HG02763 (cell line): Measurements from ENCODE around the gene CHST3.
"Not testable (repeated sequence)": the region's sequence is repeated elsewhere in the genome, so short reads cannot be mapped to it uniquely, and the experiment has no call there.

ENCODE experiments used
- ATAC-seq: cut with Tn5 transposase; IDR thresholded peaks from one replicate; pipeline ENCODE4 v1.9.1; 2021; ENCODE audit warnings: mild to moderate bottlenecking, moderate library complexity; ENCODE audit not compliant: unreplicated experiment

The CHST3 gene

DNA sequence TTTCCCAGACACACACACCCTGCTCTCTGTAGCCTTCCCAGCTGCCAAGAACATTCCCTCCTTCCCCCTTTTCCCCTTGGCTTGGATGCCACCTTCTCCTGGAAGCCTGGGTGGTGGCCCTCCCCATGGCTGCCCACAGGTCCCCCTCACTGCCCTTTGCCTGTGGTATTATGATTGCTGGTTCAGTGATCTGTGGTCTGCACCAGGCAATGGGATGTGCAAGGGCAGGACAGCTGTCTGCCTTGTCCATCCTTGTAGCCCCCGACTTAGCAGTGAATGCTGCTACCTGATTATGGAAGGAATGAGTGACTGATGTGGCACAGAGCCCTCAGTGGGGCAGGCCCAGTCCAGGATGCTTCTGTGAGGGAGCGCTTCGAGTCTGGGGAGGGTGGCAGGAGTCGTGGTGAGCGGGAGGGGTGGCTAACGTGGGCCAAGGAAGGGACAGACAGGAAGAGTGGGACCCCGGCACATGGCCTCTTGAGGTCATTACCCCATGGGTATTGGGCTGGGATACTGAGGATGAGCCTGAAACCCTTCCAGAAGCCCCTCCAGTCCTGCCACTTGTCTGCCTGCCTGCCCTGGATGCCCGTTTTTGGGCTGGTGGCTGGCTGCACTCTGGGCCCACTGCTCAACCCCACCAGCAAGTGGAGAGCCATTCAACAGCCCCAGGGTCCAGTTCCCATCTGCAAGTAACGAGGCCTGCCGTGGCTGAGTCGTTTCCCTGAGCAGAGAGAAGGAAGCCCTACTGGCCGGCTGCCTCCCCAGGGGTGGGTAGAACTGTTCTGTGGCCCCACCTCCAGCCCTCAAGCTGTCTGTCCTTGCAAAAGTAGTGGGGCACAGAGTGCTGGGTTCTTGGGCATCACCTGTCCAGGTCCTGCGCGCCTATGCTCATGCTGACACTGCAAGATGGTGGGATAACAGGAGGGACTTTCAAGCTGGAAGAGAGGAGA is 8.8 kb downstream of the CHST3 start:
- ATAC-seq = no peak

DNA sequence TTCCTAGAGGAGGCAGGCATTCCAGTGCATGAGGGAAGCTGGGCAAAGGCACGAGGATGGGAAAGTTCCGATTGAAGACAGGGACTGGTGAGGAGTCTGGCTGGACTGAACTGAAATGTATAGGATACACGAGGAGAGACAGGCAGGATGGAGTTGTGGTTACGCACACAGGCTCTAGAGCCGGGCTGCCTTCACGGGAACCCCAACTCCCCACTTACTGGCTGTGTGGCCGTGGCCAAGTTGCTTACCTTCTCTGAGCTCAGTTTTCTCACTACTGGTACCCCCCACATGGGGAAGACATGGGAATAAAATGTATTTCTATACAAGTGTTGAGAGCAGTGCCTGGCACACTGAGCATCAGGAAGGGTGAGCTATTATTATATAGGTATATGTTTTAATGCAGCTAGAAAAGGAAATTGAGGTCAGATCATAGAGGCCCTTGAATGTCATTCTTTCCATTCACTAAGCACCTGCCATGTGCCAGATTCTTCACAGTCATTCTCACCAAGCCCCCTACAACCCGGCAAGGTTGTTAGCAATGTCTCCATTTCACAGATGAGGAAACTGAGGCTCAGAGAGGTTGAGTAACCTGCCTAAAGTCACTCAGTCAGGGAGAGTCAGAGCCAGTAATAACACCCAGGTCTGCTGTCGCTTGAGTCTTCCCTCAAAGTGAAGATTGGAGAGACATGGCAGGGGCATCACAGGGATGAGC is 9.7 kb downstream of the CHST3 start:
- no peak for ATAC-seq

DNA sequence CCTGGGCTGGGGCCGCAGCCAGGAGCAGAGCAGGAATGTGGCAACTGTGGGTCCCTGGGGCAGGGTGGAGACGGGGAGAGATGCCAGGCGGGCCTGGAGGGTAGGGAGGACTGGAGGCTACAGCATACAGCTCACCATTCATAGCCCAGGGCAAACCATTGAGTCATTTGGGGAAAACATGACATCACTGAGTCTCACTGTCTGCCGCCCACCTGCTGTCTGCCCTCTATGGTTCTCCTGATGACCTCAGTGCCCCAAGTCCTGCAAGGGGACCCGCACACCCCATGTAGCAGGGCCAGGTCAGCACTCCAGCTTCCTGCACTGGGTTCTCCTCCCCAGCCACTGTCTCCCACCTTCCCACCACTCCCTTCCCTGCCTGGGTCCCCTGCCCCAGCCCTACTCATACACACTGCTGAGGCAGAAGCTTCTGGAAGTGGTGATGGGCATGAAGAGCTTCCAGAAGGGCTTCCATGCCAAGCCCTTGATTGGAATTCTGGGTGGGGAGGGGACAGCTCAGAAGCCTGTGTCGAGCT is 10.4 kb downstream of the CHST3 start:
- no peak for ATAC-seq

DNA sequence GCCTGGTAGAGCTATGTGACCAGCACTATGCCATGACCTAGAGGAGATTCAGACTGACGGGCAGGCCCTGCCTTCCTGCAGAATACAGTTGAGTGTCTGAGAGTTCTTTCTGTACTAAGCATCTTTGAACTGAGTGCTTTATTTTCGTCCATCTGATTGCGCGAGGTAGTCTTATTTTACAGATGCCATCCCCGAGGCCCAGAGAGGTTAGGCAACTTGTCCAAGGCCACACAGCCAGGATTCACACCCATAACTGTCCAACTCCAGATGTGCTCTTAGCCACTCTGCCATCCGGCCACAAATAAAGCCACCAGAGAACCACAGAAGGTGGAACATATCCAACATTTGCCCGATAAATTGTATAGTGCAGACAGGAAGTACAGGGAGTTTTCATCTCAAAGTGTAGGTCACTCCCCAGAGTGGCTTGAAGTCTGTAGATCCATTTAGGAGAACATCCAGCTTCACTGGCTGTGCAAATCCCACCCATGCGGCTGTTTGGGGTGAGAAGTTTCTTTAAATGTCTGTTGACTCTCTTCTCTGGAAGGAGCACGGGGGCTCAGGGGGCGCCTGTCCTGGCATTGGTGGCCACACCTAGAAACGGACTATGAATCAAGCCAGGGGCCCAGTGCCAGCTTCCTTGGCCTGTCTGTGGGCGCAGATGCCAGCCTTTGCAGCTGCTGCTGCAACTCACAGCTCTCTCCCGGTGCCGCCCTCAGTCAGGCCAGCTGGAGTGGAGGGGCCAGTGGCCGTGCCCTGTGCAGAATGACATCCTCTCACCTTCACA is 11.1 kb downstream of the CHST3 start:
- no peak for ATAC-seq

DNA sequence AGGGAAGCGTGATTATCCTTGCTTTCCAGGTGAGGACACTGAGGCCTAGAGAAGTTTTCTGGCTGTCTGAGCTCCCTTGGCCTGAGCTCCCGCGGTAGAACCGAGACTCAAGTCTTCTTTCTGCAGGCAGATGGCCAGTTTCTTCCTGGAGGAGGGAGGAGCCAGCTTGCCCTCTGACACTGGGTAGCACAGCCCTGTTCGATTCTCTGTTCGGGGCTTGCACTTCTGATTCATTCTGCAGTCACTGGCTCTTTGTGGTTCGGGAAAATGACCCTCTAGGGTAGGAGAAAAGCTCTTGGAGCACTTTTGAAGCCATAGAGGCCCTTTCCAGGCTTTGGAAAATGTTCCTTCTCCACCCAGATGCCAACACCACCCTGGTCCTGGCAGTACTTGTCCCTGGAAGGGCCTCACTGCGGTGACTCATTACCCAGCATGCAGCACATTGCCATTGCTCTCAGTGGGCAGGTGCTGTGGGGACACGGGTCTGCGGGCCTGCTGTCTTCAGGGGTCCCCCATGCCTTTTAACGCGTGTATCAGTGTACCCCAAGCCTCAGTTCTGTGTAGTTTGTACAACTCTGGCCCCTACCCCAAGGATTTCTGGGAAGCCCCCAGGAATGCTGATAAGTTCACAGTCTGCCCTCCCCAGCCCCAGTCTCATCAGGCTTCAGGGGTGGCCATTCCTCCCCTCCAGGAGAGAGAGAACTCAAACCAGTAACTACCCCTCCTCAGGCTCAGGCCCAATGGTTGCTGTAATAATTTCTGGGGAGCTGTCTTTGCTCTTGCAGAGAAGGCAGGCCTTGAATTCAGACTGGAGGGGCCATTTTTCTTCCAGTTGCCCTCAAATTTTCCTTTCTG is 11.9 kb downstream of the CHST3 start:
- ATAC-seq = no peak

DNA sequence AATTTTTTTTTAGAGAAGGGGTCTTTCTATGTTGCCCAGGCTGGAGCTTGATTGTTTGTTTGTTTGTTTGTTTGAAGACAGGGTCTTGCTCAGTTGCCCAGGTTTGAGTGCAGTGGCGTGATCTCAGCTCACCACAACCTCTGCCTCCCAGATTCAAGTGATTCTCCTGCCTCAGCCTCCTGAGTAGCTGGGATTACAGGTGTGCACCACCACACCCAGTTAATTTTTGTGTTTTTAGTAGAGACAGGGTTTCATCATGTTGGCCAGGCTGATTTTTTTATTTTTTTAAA is 13.4 kb downstream of the CHST3 start:
- ATAC-seq = not testable (repeated sequence)

DNA sequence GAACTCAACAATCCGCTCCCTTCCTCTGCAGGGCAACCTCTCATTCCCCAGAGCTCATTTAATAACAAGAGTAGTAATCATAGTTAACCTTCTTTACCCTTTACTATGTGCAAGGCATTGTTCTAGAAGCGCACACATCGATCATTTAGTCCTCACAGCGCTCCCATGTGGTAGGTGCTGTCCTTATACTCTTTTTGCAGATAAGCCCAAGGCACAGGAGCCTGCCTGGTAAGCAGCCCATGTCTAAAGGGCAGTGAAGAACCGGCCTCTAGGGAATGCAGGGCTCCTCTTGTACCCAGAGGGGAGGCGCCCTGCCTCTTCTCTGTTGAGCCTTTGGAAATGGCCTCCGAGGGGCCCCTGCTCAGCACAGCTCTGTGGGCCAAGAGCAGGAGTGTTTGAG is 14.3 kb downstream of the CHST3 start:
- no peak for ATAC-seq

DNA sequence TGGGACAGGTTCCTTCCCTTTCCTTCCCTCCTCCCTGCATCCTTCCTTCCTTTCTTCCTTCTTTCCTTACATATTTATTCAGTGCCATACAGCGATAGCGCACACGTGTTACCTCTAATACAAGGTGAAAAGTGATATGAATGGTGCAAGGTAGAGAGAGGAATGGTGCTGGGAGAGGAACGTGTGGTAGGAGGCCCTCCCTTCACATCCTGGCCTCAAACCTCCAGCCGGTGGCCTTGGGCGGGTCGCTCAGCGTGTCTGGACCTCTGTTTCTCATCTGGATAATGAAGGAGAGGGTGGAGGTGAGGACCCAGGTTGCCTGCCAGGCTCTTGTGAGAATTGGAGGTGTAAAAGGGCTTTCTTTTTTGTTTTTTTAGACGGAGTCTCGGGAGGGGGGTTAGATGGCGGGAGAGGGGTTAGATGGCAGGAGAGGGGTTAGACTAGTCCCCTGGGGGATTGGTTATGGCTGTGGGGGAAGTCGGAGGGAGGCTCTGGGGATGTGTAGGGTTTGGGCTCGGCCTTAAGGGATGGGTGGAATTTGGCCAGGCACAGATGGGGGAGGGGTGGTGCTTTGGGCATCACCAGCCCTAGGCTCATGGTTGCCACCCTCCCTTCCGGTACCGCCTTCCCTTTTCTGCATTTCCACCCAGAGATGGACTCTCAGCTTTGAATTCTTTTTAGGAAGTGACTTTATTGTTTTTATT is 14.9 kb downstream of the CHST3 start:
- no peak for ATAC-seq

DNA sequence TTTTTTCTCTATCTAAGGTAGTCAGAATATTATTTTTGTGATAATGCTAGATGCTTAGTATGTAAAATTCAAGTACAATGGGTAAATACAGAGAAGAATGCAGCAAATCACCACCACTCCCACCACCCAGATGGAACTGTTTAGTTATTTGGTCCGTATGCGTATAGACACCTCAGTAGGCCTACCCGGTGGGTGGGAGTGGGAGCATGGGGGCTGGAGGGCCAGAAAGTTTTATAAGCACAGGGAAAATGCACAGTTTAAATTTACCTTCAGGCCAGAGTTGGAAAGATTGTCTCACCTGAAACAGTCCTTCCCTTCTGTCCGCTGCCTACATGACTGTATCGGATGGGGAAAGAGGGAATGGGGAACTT is 15.5 kb downstream of the CHST3 start:
- no peak for ATAC-seq

DNA sequence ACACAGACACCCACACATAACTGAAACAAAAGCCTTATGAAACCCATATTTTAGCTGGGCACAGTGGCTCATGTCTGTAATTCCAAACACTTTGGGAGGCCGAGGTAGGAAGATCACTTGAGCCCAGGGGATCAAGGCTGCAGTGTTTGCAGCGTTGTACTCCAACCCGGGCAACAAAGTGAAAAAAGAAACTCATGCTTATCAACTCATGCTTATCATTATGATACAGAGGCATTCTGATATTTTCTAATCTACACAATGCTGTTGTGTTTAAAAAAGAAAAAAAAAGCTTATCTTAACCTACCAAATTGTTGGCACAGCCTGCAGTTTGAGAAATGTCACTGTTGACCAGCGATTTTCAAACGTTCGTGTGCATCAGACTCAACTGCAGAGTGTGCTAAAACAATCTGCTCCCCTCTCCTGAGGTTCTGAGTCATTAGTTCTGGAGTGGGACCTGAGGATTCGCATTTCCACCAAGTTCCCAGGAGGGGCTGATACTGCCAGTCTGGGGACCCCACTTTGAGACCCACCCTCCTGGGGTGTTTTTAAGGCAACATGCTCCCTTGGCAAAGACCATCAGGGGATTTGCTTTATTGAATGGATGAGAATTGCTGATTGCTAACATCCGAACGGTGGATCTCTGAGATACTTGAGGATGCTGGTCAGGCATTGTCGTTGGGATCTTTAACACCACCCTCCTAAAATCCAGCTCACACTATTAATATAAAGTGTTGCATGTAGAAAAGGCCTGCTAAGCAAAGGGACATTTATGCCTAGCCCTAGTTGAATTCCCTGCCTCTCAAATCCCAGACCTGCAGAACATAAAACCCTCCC is 16.2 kb downstream of the CHST3 start:
- no peak for ATAC-seq

DNA sequence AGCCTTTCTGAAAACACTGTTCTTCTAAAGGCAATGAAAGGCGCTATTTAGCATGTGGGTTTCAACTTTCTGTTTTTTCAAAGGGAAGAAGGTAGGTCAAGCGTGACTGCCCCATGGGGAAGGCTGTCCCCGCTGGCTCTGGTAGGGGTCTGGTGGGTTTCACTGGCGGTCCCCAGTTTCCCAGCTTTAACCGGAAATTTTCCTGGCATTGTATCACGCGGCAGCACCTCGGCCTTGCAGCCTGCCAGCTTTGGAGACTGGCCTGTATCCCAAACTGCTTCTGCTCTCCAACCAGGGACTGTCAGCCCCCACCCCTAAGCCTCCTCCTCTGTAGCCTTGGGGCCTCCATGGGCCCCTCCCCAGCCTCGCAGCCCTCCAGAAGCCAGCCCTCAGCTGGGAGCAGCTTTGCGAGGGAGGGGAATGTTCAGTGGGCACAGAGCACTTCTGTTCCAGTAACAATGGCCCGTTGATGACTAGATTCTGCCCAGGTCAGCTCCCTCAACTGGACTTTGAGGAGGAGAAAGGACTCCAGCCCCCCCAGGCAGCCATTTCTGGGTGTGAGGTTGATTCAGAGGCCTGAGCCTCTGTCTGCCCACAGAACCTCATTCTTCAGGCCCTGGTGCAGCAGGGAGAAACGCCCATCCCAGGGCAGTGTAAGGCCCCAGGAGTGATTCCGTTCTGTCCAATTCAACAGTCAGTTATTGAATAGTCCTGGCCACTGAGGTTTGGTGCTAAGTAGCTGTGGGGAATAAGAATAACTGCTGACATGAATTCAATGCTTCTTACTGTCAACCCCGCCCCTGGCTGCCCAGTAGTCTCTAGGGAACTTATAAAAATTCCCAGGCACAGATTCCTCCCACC is 17.1 kb downstream of the CHST3 start:
- ATAC-seq = no peak

DNA sequence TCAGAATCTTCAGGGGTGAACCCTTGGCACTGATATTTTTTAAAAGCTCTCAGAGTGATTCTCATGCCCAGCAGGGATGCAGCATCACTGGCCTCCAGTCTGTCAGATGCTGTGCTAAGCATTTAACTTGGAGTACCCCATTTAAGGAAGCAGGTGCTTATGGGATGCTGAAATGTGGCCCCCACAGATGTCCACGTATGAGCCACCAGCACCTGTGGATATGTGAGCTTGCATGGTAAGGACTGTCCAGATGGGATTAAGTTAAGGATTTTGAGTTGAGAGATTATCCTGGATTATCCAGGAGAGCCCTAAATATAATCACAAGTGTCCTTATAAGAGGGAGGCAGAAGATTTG is 17.7 kb downstream of the CHST3 start:
- ATAC-seq = no peak

DNA sequence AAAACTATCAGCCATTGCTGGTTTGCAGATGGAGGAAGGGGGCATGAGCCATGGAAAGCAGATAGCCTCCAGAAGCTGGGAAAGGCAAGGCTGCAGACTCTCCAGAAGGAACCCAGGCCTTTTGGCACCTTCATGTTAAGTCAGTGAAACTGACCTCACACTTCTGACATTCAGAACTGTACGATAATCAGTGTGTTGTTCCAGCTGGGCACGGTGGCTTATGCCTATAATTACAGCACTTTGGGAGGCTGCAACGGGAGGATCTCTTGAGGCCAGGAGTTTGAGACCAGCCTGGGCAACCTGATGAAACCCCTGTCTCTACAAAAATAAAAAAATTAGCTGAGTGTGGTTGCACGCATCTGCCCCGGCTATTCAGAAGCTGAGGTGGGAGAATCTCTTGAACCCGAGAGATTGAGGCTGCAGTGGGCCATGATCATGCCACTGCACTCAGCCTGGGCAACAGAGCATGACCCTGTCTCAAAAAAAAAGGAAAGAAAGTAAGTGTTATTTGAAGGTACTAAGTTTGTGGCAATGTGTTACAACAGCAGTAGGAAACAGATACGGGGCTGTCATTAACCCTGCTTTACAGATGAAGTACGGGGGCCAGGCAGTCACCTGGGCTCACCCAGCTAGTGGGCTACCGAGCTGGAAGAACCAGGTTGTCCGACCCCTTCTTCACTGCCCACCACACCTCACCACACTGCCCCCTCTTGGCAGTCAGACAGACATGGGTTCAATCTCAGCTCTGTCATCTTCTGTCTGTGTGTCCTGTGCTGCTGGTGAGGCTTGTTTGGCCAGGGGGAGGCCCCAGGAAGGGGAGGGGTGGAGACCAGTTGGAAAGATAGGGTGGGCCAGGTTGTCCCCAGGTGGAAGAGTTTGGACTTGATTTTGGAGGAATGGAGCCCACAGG is 18.3 kb downstream of the CHST3 start:
- no peak for ATAC-seq

DNA sequence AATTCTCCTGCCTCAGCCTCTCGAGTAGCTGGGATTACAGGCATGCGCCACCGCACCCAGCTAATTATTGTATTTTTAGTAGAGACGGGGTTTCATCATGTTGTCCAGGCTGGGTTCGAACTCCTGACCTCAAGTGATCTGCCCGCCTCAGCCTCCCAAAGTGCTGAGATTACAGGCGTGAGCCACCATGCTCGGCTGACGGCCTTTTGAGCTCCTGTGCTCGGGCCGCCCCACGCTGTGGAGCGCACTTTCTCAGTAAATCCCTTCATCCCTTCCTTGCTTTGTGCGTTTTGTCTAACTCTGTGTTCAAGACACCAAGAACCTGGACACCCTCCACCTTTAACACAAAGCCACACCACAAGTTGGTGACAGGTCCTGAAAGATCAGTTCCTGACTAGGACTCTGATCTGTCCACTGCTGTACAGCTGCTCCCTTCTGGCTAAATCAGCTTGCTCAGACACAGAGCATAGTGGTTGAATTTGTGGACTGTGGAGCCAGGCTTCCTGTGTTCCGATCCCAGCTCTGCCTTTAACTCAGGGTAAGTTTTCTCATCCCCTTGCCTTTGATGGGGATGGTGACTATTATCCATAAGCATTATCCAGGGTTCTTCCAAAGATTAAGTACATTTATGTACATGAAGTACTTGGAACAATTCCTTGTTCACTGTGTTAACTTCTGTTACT is 20.1 kb downstream of the CHST3 start:
- no peak for ATAC-seq

DNA sequence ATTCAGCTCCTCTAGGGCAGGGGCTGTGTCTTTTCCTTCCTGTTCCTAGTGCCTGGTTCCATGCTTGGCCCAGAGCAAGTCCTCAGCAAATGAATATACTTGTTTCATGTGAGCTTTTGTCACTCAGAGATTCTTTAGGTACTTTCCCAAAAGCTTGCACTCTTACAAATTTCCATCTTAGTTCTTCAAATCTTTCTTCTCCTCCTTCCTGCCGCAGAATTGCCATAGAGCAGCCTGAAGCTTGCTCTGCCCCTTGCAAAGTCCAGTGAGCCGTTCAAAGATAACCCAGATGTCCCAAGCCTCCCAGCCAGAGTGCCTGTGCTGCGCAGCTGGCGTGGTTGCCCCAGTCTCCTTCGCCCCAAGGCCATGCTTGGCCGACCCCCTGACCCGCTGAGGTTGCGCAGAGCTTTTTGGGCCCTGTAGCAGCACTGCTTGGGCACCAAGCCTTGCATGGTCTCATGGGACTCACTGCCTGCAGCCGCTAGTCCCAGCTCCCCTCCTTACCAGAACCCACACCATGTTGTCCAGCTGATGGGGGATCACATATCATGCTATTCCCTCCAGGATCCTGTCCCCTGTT is 20.7 kb downstream of the CHST3 start:
- ATAC-seq = no peak

DNA sequence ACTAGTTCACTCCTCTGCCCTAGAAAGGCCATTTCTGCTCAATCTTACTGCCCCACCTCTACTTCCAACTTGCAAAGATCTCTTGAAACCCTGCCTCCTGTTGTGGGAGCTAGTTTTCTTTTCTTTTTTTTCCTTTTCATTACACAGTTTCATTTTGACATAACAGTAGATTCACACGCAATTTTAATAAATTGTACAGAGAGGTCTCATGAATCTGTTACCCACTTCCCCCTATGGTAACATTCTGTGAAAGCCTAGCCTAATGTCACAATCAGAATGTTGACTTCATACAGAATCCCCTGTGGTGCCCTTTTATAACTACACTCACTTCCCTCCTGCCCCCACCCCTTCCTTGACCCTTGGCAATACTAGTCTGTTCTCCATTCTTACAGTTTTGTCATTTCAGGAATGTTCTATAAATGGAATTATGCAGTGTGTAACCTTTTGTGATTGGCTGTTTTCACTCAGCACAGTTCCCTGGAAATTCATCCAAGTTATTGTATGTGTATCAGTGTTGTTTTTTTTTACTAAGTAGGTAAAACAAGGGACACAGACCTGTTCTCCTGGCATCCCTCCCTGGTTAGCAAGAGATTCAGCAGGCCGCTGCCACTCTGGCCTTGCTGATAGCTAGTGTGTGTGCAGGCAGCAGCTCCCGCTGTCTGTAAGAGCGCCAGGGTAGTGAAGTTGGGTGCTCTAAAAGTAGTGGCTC is 21.5 kb downstream of the CHST3 start:
- ATAC-seq = no peak
